H9 (cell line): ENCODE data around the gene ARHGAP26. TPM values are rescaled to one million over a fixed set of nuclear protein-coding genes. Genes with fewer than 3 reads are reported as not detected.

Experiments
- DNase-seq: peaks from one replicate; pipeline ENCODE4 v3.0.0-alpha.2; 2017
- H2AFZ ChIP-seq: one replicate; pipeline ENCODE4 v1.6.1; 2013; ENCODE audit warnings: mild to moderate bottlenecking, low read length, control low read depth, moderate library complexity
- H2AK5ac ChIP-seq: 2 replicates; pipeline ENCODE4 v1.6.1; 2013; ENCODE audit warnings: low read length, control low read depth, mixed read lengths; ENCODE audit not compliant: insufficient read length
- H2BK120ac ChIP-seq: one replicate; pipeline ENCODE4 v1.6.1; 2013; ENCODE audit warnings: low read depth, mild to moderate bottlenecking, low read length, control low read depth, inconsistent platforms; ENCODE audit not compliant: poor library complexity, severe bottlenecking
- H2BK12ac ChIP-seq: 2 replicates; pipeline ENCODE4 v1.6.1; 2013; ENCODE audit warnings: low read length, control low read depth, mixed read lengths, low read depth; ENCODE audit not compliant: insufficient read length
- H2BK15ac ChIP-seq: 2 replicates; pipeline ENCODE4 v1.6.1; 2013; ENCODE audit warnings: low read depth, low read length, control low read depth
- H2BK20ac ChIP-seq: one replicate; pipeline ENCODE4 v1.6.1; 2013; ENCODE audit warnings: low read depth, mild to moderate bottlenecking, low read length, control low read depth, inconsistent platforms; ENCODE audit not compliant: poor library complexity, severe bottlenecking
- H2BK5ac ChIP-seq: 2 replicates; pipeline ENCODE4 v1.6.1; 2013; ENCODE audit warnings: low read length, control low read depth, mixed read lengths; ENCODE audit not compliant: insufficient read length
- H3K14ac ChIP-seq: 2 replicates; pipeline ENCODE4 v1.6.1; 2013; ENCODE audit warnings: low read length, control low read depth; ENCODE audit not compliant: insufficient read depth
- H3K18ac ChIP-seq: 2 replicates; pipeline ENCODE4 v1.6.1; 2013; ENCODE audit warnings: low read depth, mild to moderate bottlenecking, mixed read lengths, low read length, control low read depth; ENCODE audit not compliant: insufficient read length
- H3K23ac ChIP-seq: 2 replicates; pipeline ENCODE4 v1.6.1; 2013; ENCODE audit warnings: low read length, control low read depth, mixed read lengths, low read depth; ENCODE audit not compliant: insufficient read length
- H3K23me2 ChIP-seq: 2 replicates; pipeline ENCODE4 v1.6.1; 2013; ENCODE audit warnings: low read depth, mild to moderate bottlenecking, mixed read lengths, low read length, control low read depth; ENCODE audit not compliant: insufficient read length, poor library complexity, severe bottlenecking
- H3K27ac ChIP-seq: 2 replicates; pipeline ENCODE4 v1.5.1; 2013; ENCODE audit warnings: low read length, control low read depth, mixed read lengths, low read depth; ENCODE audit not compliant: insufficient read length
- H3K27me3 ChIP-seq: 2 replicates; pipeline ENCODE4 v1.6.1; 2013; ENCODE audit warnings: low read length, control low read depth, inconsistent platforms; ENCODE audit not compliant: insufficient read depth
- H3K4ac ChIP-seq: 2 replicates; pipeline ENCODE4 v1.6.1; 2013; ENCODE audit warnings: low read depth, mild to moderate bottlenecking, control low read depth, inconsistent platforms, low read length, moderate library complexity
- H3K4me1 ChIP-seq: 2 replicates; pipeline ENCODE4 v1.6.1; 2013; ENCODE audit warnings: low read length, control low read depth, inconsistent platforms; ENCODE audit not compliant: insufficient read depth
- H3K4me2 ChIP-seq: 2 replicates; pipeline ENCODE4 v1.6.1; 2013; ENCODE audit warnings: low read length, control low read depth, mixed read lengths; ENCODE audit not compliant: insufficient read length, insufficient read depth
- H3K56ac ChIP-seq: 2 replicates; pipeline ENCODE4 v1.6.1; 2013; ENCODE audit warnings: low read depth, mild to moderate bottlenecking, mixed read lengths, low read length, control low read depth; ENCODE audit not compliant: insufficient read length
- H3K79me1 ChIP-seq: 2 replicates; pipeline ENCODE4 v1.6.1; 2013; ENCODE audit warnings: low read depth, mild to moderate bottlenecking, moderate library complexity, low read length, control low read depth, inconsistent platforms; ENCODE audit not compliant: insufficient read depth, poor library complexity, severe bottlenecking
- H3K79me2 ChIP-seq: 2 replicates; pipeline ENCODE4 v1.6.1; 2013; ENCODE audit warnings: low read length, control low read depth, inconsistent platforms; ENCODE audit not compliant: insufficient read depth
- H3K9ac ChIP-seq: 2 replicates; pipeline ENCODE4 v1.6.1; 2013; ENCODE audit warnings: low read length, control low read depth, mixed read lengths; ENCODE audit not compliant: insufficient read length; ENCODE audit errors: extremely low read depth
- H3K9me3 ChIP-seq: one replicate; pipeline ENCODE4 v1.6.1; 2013; ENCODE audit warnings: low read depth, low read length, inconsistent platforms; ENCODE audit not compliant: control insufficient read depth
- H3T11ph ChIP-seq: one replicate; pipeline ENCODE4 v1.6.1; 2013; ENCODE audit warnings: mild to moderate bottlenecking, low read length, control low read depth, inconsistent platforms
- H4K20me1 ChIP-seq: one replicate; pipeline ENCODE4 v1.6.1; 2013; ENCODE audit not compliant: control insufficient read depth, insufficient read length, insufficient read depth
- H4K5ac ChIP-seq: 2 replicates; pipeline ENCODE4 v1.6.1; 2013; ENCODE audit warnings: low read depth, mild to moderate bottlenecking, mixed read lengths, low read length, control low read depth; ENCODE audit not compliant: insufficient read length
- H4K8ac ChIP-seq: replicated peaks from 2 replicates; pipeline ENCODE4 v1.6.1; 2013; ENCODE audit warnings: low read length, control low read depth, mixed read lengths, low read depth; ENCODE audit not compliant: insufficient read length
- H4K91ac ChIP-seq: 2 replicates; pipeline ENCODE4 v1.6.1; 2013; ENCODE audit warnings: low read depth, mild to moderate bottlenecking, moderate library complexity, mixed read lengths, low read length, control low read depth; ENCODE audit not compliant: insufficient read length
- H3K27ac Mint-ChIP-seq, 3 experiments: 2 replicates in 2 of 3; 3 replicates in 1 of 3; pipeline ENCODE4 v1.8.0; 2020 to 2021; ENCODE audit warnings: mixed read lengths in 3 of 3, mild to moderate bottlenecking in 1 of 3, moderate library complexity in 1 of 3
- H3K27me3 Mint-ChIP-seq: 2 replicates; pipeline ENCODE4 v1.8.0; 2021; ENCODE audit warnings: low read depth, mild to moderate bottlenecking, moderate library complexity, mixed read lengths
- H3K36me3 Mint-ChIP-seq, 3 experiments: 2 replicates in 2 of 3; 3 replicates in 1 of 3; pipeline ENCODE4 v1.8.0; 2020 to 2021; ENCODE audit warnings: low read depth in 3 of 3, mixed read lengths in 3 of 3; ENCODE audit not compliant: insufficient read depth in 1 of 3
- H3K4me1 Mint-ChIP-seq, 2 experiments: 2 replicates each; pipeline ENCODE4 v1.8.0; 2020; ENCODE audit warnings: mixed read lengths in 2 of 2
- H3K4me3 Mint-ChIP-seq, 2 experiments: 2 replicates in 1 of 2; 3 replicates in 1 of 2; pipeline ENCODE4 v1.8.0; 2020 to 2021; ENCODE audit warnings: mild to moderate bottlenecking in 2 of 2, mixed read lengths in 2 of 2, moderate library complexity in 1 of 2
- H3K9me3 Mint-ChIP-seq, 2 experiments: 2 replicates in 1 of 2; 3 replicates in 1 of 2; pipeline ENCODE4 v1.8.0; 2020; ENCODE audit warnings: mild to moderate bottlenecking in 2 of 2, mixed read lengths in 2 of 2, moderate library complexity in 1 of 2
- CTCF ChIP-seq: fragments of 200-600 bp; sonication (generic); conservative IDR thresholded peaks from 3 replicates; pipeline ENCODE4 v1.8.0; 2021; ENCODE audit warnings: antibody characterized with exemption, mild to moderate bottlenecking
- WGBS: extraction: QIAGEN DNeasy Blood & Tissue Kit; methylation state at CpG from one replicate; pipeline ENCODE4 v1.1.7; 2013; ENCODE audit warnings: missing lambda C conversion rate, low lambda C conversion rate, mixed read lengths; ENCODE audit not compliant: insufficient read length; ENCODE audit errors: extremely low coverage; 5-methylcytosine and 5-hydroxymethylcytosine counted together
- total RNA-seq: library from RNA; stranded (reverse); gene quantifications from 2 replicates; pipeline ENCODE4 v1.2.1, GENCODE V29; 2021

ARHGAP26 gene
- total RNA-seq, 1 experiment from 2014 or later, result 13.8 TPM

GRCh38 chr5:142795251-142795650 lies 25.1 kb downstream of the ARHGAP26 start:
- no peaks in the 10 kb centered on the region for H3K36me3 Mint-ChIP-seq
- no peaks in the 10 kb centered on the region for H3K27me3 Mint-ChIP-seq
- Histone ChIP-seq H4K5ac (no peak overlapping the region), H3K4me2 (no peak overlapping the region), H3K18ac (no peak overlapping the region), H3K4me1 (no peaks in the 10 kb centered on the region), H2AK5ac (no peak overlapping the region), H3K23ac (no peak overlapping the region), H2BK120ac (no peak overlapping the region), H4K8ac (no peak overlapping the region), H3K4ac (no peak overlapping the region), H3K27ac (no peak overlapping the region), H2BK12ac (no peak overlapping the region), H2BK5ac (no peak overlapping the region), H2BK20ac (no peak overlapping the region), H4K91ac (no peak overlapping the region), H3K27me3 (no peaks in the 10 kb centered on the region), H3K56ac (no peak overlapping the region), H2AFZ (no peak overlapping the region), H3K23me2 (no peaks in the 10 kb centered on the region), H3K79me1 (no peaks in the 10 kb centered on the region), H3T11ph (no peak overlapping the region), H4K20me1 (no peaks in the 10 kb centered on the region), H2BK15ac (no peak overlapping the region), H3K79me2 (peaks cover 3% of the 10 kb centered on the region; the same call in 1 of the 2 replicates), H3K9ac (no peak overlapping the region), H3K14ac (no peak overlapping the region), H3K9me3 (no peaks in the 10 kb centered on the region)
- no peak for TF ChIP-seq CTCF
- peaks cover 11 to 13% of the 10 kb centered on the region in 2 experiments for H3K4me1 Mint-ChIP-seq
- DNase-seq, result no peak
- no peak overlapping the region; a peak in 1 of 5 replicates for H3K4me3 Mint-ChIP-seq
- H3K27ac Mint-ChIP-seq, result no peak overlapping the region; a peak in 1 of 7 replicates
- H3K9me3 Mint-ChIP-seq, result no peaks in the 10 kb centered on the region
- no CpG with 5 or more reads among the region's 3 CpGs for WGBS
